K562 (cell line): ENCODE data around the gene MUCL3. TPM values are rescaled to one million over a fixed set of nuclear protein-coding genes. Genes with fewer than 3 reads are reported as not detected.

ENCODE experiments used
- ATAC-seq: fragments of 200-7000 bp; cut with Tn5 transposase; 3 replicates; pipeline ENCODE4 v1.9.1; 2020; ENCODE audit warnings: moderate library complexity
- BruUV-seq: library from RNA; stranded (reverse); fragments of 400-500 nt; replicated peaks from 2 replicates; lab custom pipeline; 2021; lab: Mats Ljungman, UMichigan
- CTCF ChIA-PET: fragments of 300-600 bp; formaldehyde crosslinking; extraction: SDS; loops from one replicate; lab custom pipeline; 2021; ENCODE audit warnings: low intra/inter-chr PET ratio; lab: Yijun Ruan, JAX
- POLR2A ChIA-PET: fragments of 300-600, 350-650 bp; sonication (Branson Sonifier 250); formaldehyde crosslinking; extraction: SDS; loops from one replicate; lab custom pipeline; 2021; ENCODE audit warnings: antibody characterized with exemption, inconsistent platforms; lab: Yijun Ruan, JAX
- DNase-seq, 4 experiments: peaks; one replicate each; pipeline versions ENCODE4 v3.0.0 to v3.0.0-alpha.2; 2011 to 2018; ENCODE audit warnings: low spot score in 3 of 4, mixed read lengths in 3 of 4; ENCODE audit errors: extremely low read depth in 1 of 4
- FAIRE-seq: peaks from 2 replicates; lab custom pipeline; 2011; peaks lifted over from hg19 to GRCh38; lab: Jason Lieb, UNC
- H2AFZ ChIP-seq: 2 replicates; pipeline ENCODE4 v1.6.0; 2011; ENCODE audit warnings: low read depth, low read length, control low read depth, inconsistent platforms
- H3K27ac ChIP-seq: fragments of 200-600 bp; 3 replicates; pipeline ENCODE4 v1.8.0; 2011; ENCODE audit warnings: low read depth, mild to moderate bottlenecking, control low read depth, inconsistent platforms, low read length, moderate library complexity, mixed read lengths; ENCODE audit errors: extremely low read depth
- H3K27me3 ChIP-seq, 2 experiments: fragments of 300-600 bp in 1 of 2; 2 replicates in 1 of 2; 3 replicates in 1 of 2; pipeline versions ENCODE4 v1.6.0 to v1.8.0; 2011; ENCODE audit warnings: inconsistent platforms in 2 of 2, low read length in 2 of 2, mild to moderate bottlenecking in 1 of 2, mixed read lengths in 1 of 2, moderate library complexity in 1 of 2; ENCODE audit not compliant: control insufficient read depth in 2 of 2, insufficient read depth in 2 of 2
- H3K36me3 ChIP-seq: fragments of 300-600 bp; 3 replicates; pipeline ENCODE4 v1.8.0; 2011; ENCODE audit warnings: mild to moderate bottlenecking, low read length, inconsistent platforms; ENCODE audit not compliant: control insufficient read depth, insufficient read depth
- H3K4me1 ChIP-seq, 2 experiments: fragments of 200-600 bp in 1 of 2; replicated peaks in 1 of 2; 2 replicates in 1 of 2; 3 replicates in 1 of 2; pipeline versions ENCODE4 v1.5.1 to v1.8.0; 2011; ENCODE audit warnings: inconsistent platforms in 2 of 2, low read length in 2 of 2, mild to moderate bottlenecking in 1 of 2, mixed read lengths in 1 of 2, moderate library complexity in 1 of 2; ENCODE audit not compliant: control insufficient read depth in 2 of 2, insufficient read depth in 2 of 2
- H3K4me2 ChIP-seq: 2 replicates; pipeline ENCODE4 v1.6.1; 2011; ENCODE audit warnings: low read length, control low read depth, inconsistent platforms, mixed read lengths; ENCODE audit not compliant: insufficient read depth
- H3K4me3 ChIP-seq: fragments of 200-600 bp; sonication (generic), shearing (Covaris generic); 2 replicates; pipeline ENCODE4 v1.5.1; 2016; ENCODE audit warnings: control low read depth, inconsistent platforms
- H3K79me2 ChIP-seq: fragments of 200-600 bp; 3 replicates; pipeline ENCODE4 v1.8.0; 2011; ENCODE audit warnings: low read length, inconsistent platforms; ENCODE audit not compliant: control insufficient read depth, insufficient read depth
- H3K9ac ChIP-seq, 2 experiments: 2 replicates each; pipeline versions ENCODE4 v1.6.0 to v1.6.1; 2011; ENCODE audit warnings: low read depth in 2 of 2, low read length in 2 of 2, control low read depth in 1 of 2, inconsistent platforms in 1 of 2, mild to moderate bottlenecking in 1 of 2, mixed read lengths in 1 of 2; ENCODE audit not compliant: insufficient read depth in 1 of 2
- H3K9me1 ChIP-seq: one replicate; pipeline ENCODE4 v1.6.0; 2011; ENCODE audit warnings: inconsistent platforms, mild to moderate bottlenecking, low read length, moderate library complexity; ENCODE audit not compliant: control insufficient read depth, insufficient read depth
- H3K9me3 ChIP-seq: replicated peaks from 2 replicates; pipeline ENCODE4 v1.5.1; 2011; ENCODE audit warnings: low read depth, low read length, inconsistent platforms; ENCODE audit not compliant: control insufficient read depth, insufficient read depth
- H4K20me1 ChIP-seq: replicated peaks from 2 replicates; pipeline ENCODE4 v1.6.1; 2011; ENCODE audit warnings: low read length, inconsistent platforms, mixed read lengths; ENCODE audit not compliant: control insufficient read depth, insufficient read depth
- NFRKB ChIP-seq: fragments of 450-650 bp; IDR thresholded peaks from 2 replicates; pipeline ENCODE4 v1.6.1; 2016; ENCODE audit warnings: low read depth
- SAFB ChIP-seq: fragments of 200-400 bp; formaldehyde crosslinking; IDR thresholded peaks from 2 replicates; pipeline ENCODE4 v1.6.1; 2017; ENCODE audit warnings: low read depth, low read length, borderline replicate concordance
- TBP ChIP-seq: optimal IDR thresholded peaks from 2 replicates; pipeline ENCODE3; 2011; ENCODE audit warnings: low read depth, low read length, improper control_type of control experiment
- TEAD1 ChIP-seq, 2 experiments: fragments of 450-650 bp in 1 of 2; sonication (generic) in 1 of 2; formaldehyde crosslinking; IDR thresholded peaks; 2 replicates each; pipeline versions ENCODE4 v1.4.0 to v1.8.0; 2020 to 2022; ENCODE audit warnings: mild to moderate bottlenecking in 2 of 2, missing genetic modification reagents in 1 of 2
- ZNF316 ChIP-seq: fragments of 450-650 bp; IDR thresholded peaks from 2 replicates; pipeline ENCODE4 v1.6.1; 2016
- WGBS: fragments of 100-300 bp; shearing (Covaris generic); methylation state at CpG from one replicate; pipeline ENCODE4 v1.1.6; 2016; ENCODE audit warnings: low coverage, mixed read lengths; ENCODE audit not compliant: insufficient coverage; ENCODE audit errors: missing lambda C conversion rate; 5-methylcytosine and 5-hydroxymethylcytosine counted together
- in situ Hi-C: fragments of 300-500 bp; cut with MboI; formaldehyde crosslinking; loops from 4 replicates; pipeline ENCODE4 v1.15.0; 2018; ENCODE audit warnings: inconsistent platforms, mixed read lengths
- intact Hi-C: fragments of 100-400 bp; cut with micrococcal nuclease; formaldehyde crosslinking; loops from 2 replicates; pipeline ENCODE4 v1.14.2; 2022
- polyA plus RNA-seq, 8 experiments: library from polyadenylated mRNA; depleted of rRNA in 4 of 8; stranded (reverse) in 5 of 8; unstranded in 3 of 8; fragments of >200 nt; fragmentation: Nextera tagmentation in 2 of 8; fragmentation: Illumina TruSeq in 1 of 8; extraction: Ambion mirVana in 2 of 8; extraction: Trizol in 1 of 8; gene quantifications; 2 replicates each; pipeline versions ENCODE4 v1.2.1 to v1.2.3, GENCODE V29; 2011 to 2014; ENCODE audit warnings: inconsistent platforms in 1 of 8, missing spikeins in 1 of 8
- total RNA-seq, 7 experiments: library from RNA; depleted of rRNA in 6 of 7; stranded (reverse); fragments of >200 nt in 6 of 7; fragmentation: Illumina TruSeq in 2 of 7; extraction: Trizol in 2 of 7; gene quantifications; 2 replicates each; pipeline versions ENCODE4 v1.2.1 to v1.2.3, GENCODE V29; 2011 to 2021; ENCODE audit warnings: low replicate concordance in 1 of 7
- TF ChIP-seq, protein P1 (sequence below): fragments of 200-800 bp; sonication (Bioruptor generic); IDR thresholded peaks from 2 replicates; pipeline ENCODE4 v1.6.1; 2016; ENCODE audit warnings: missing genetic modification characterization, missing compliant biosample characterization

Gene MUCL3
- total and polyA plus RNA-seq, 9 of the 15 experiments (the other 6 are each of a cell fraction or from before 2014, with no cell fraction given), result 0.07 TPM; not detected in 8

DNA sequence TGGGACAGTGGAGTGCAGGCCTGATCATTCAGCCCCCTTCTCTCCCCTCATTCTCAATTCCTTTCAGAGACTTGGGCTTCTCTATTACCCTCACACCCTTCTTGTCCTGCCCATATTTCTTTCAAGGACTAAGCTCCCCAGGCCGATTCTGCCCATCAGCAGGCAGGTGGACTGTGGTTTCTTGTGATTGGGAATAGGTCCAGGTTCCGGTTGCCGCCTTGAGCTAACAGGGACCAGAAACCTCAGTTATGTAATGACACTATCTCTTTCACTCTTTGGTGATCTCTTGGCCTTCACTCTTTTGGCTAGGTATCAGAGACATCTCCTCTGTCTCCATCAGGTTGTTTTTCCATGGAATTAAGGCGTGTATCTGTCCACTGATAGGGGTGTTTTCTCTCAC, 6.5 kb downstream of the MUCL3 start (continued):
- TF ChIP-seq TBP (no peak), TEAD1 (CRISPR knock-in tag; IDR thresholded peaks at IDR 0.05) (no peak), SAFB (no peak), NFRKB (no peak)
- TF ChIP-seq, all 486 proteins: peak for 0

GRCh38 chr6:30948811-30949210, 8.0 kb downstream of the MUCL3 start:
- no peak overlapping the region for H3K4me3 ChIP-seq
- no TSS peak for BruUV-seq
- no peak for TF ChIP-seq ZNF316
- TF ChIP-seq, protein P1, sequence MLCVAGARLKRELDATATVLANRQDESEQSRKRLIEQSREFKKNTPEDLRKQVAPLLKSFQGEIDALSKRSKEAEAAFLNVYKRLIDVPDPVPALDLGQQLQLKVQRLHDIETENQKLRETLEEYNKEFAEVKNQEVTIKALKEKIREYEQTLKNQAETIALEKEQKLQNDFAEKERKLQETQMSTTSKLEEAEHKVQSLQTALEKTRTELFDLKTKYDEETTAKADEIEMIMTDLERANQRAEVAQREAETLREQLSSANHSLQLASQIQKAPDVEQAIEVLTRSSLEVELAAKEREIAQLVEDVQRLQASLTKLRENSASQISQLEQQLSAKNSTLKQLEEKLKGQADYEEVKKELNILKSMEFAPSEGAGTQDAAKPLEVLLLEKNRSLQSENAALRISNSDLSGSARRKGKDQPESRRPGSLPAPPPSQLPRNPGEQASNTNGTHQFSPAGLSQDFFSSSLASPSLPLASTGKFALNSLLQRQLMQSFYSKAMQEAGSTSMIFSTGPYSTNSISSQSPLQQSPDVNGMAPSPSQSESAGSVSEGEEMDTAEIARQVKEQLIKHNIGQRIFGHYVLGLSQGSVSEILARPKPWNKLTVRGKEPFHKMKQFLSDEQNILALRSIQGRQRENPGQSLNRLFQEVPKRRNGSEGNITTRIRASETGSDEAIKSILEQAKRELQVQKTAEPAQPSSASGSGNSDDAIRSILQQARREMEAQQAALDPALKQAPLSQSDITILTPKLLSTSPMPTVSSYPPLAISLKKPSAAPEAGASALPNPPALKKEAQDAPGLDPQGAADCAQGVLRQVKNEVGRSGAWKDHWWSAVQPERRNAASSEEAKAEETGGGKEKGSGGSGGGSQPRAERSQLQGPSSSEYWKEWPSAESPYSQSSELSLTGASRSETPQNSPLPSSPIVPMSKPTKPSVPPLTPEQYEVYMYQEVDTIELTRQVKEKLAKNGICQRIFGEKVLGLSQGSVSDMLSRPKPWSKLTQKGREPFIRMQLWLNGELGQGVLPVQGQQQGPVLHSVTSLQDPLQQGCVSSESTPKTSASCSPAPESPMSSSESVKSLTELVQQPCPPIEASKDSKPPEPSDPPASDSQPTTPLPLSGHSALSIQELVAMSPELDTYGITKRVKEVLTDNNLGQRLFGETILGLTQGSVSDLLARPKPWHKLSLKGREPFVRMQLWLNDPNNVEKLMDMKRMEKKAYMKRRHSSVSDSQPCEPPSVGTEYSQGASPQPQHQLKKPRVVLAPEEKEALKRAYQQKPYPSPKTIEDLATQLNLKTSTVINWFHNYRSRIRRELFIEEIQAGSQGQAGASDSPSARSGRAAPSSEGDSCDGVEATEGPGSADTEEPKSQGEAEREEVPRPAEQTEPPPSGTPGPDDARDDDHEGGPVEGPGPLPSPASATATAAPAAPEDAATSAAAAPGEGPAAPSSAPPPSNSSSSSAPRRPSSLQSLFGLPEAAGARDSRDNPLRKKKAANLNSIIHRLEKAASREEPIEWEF (CRISPR knock-in tag), result no peak
- ATAC-seq (no peak), DNase-seq (no peak), FAIRE-seq (no peak)
- no peaks in the 10 kb centered on the region for H4K20me1 ChIP-seq
- no peaks in the 10 kb centered on the region for H3K4me1 ChIP-seq
- intact Hi-C loops, result no loop called here
- 0% methylated on average over 6 of the region's 6 CpGs for WGBS
- ChIA-PET POLR2A (no interaction called here), CTCF (interaction anchor here (0.6 kb wide), 1 partner anchor 432 kb away, joined by 4 read pairs; no protein-coding TSS in a partner anchor)
- no peak overlapping the region for H3K4me2 ChIP-seq
- no peak overlapping the region for H3K9ac ChIP-seq
- in situ Hi-C loops, result no loop called here
- H3K36me3 ChIP-seq, result no peaks in the 10 kb centered on the region
- H3K27me3 ChIP-seq, result peaks cover 17 to 55% of the 10 kb centered on the region in 2 experiments
- H3K9me3 ChIP-seq, result no peaks in the 10 kb centered on the region
- no peaks in the 10 kb centered on the region for H3K9me1 ChIP-seq
- H3K79me2 ChIP-seq, result no peaks in the 10 kb centered on the region
- no peak overlapping the region for H2AFZ ChIP-seq
- no peak overlapping the region for H3K27ac ChIP-seq
